MM.1S (cell line): ENCODE data around the gene OGFRL1.

ENCODE experiments used
- CTCF ChIP-seq: fragments of 300-600 bp; sonication (generic); IDR thresholded peaks from 2 replicates; pipeline ENCODE4 v1.5.1; 2016; ENCODE audit warnings: antibody characterized with exemption, low read length, mixed read lengths
- EZH2 ChIP-seq: fragments of 300-600 bp; sonication (generic); optimal IDR thresholded peaks from 2 replicates; pipeline ENCODE3; 2017; ENCODE audit warnings: low read depth, mild to moderate bottlenecking, antibody characterized with exemption, low read length, mixed read lengths
- EZH2phosphoT487 ChIP-seq: fragments of 300-600 bp; sonication (generic); IDR thresholded peaks from 2 replicates; pipeline ENCODE4 v1.6.1; 2018; ENCODE audit warnings: antibody characterized with exemption, low read length

- TF ChIP-seq CTCF (no peak), EZH2 (no peak), EZH2phosphoT487 (no peak)
Measured at GRCh38 chr6:71239694-71240093, 48.9 kb upstream of the OGFRL1 start.
